HepG2 (cell line): Measurements from ENCODE around the gene BRD2. TPM values are rescaled to one million over a fixed set of nuclear protein-coding genes. Genes with fewer than 3 reads are reported as not detected.

ENCODE experiments used
- HNRNPH1 ChIP-seq: fragments of 200-400 bp; formaldehyde crosslinking; optimal IDR thresholded peaks from 2 replicates; pipeline ENCODE3; 2017; ENCODE audit warnings: mild to moderate bottlenecking, low read depth, low read length
- KDM5B ChIP-seq: sonication (generic); formaldehyde crosslinking; IDR thresholded peaks from 2 replicates; pipeline ENCODE4 v1.4.0; 2020; ENCODE audit warnings: missing genetic modification reagents, mild to moderate bottlenecking, borderline replicate concordance
- SIN3B ChIP-seq: fragments of 150-350 bp; IDR thresholded peaks from 2 replicates; pipeline ENCODE4 v1.6.1; 2014; ENCODE audit warnings: low read length
- STAT5B ChIP-seq: sonication (generic); formaldehyde crosslinking; IDR thresholded peaks from 2 replicates; pipeline ENCODE4 v1.4.0; 2020; ENCODE audit warnings: missing genetic modification reagents
- WIZ ChIP-seq: sonication (generic); formaldehyde crosslinking; IDR thresholded peaks from 2 replicates; pipeline ENCODE4 v1.5.1; 2020; ENCODE audit warnings: mild to moderate bottlenecking, missing genetic modification reagents
- ZNF260 ChIP-seq: sonication (generic); formaldehyde crosslinking; IDR thresholded peaks from 2 replicates; pipeline ENCODE4 v1.4.0; 2020; ENCODE audit warnings: missing genetic modification reagents, low read depth, mild to moderate bottlenecking, borderline replicate concordance
- ZNF83 ChIP-seq: sonication (generic); formaldehyde crosslinking; IDR thresholded peaks from 2 replicates; pipeline ENCODE4 v1.4.0; 2020; ENCODE audit warnings: missing genetic modification reagents, mild to moderate bottlenecking, borderline replicate concordance
- polyA plus RNA-seq, 8 experiments: library from polyadenylated mRNA; depleted of rRNA in 3 of 8; stranded (reverse) in 7 of 8; unstranded in 1 of 8; fragments of >200 nt; fragmentation: Illumina TruSeq in 4 of 8; extraction: Trizol in 4 of 8; gene quantifications; 2 replicates each; pipeline versions ENCODE4 v1.2.1 to v1.2.3, GENCODE V29; 2011 to 2016; ENCODE audit warnings: low read depth in 4 of 8, missing spikeins in 1 of 8, mixed read lengths in 1 of 8; ENCODE audit not compliant: insufficient read depth in 1 of 8
- total RNA-seq, 5 experiments: library from RNA; depleted of rRNA; stranded (reverse); fragments of >200 nt; fragmentation: Illumina TruSeq; extraction: Trizol; gene quantifications; 2 replicates each; pipeline ENCODE4 v1.2.3, GENCODE V29; 2016; ENCODE audit warnings: low read depth in 1 of 5
- TF ChIP-seq, protein P1 (sequence below): sonication (generic); formaldehyde crosslinking; IDR thresholded peaks from 2 replicates; pipeline ENCODE4 v1.5.0; 2020; ENCODE audit warnings: missing genetic modification reagents
- TF ChIP-seq, protein P2 (sequence below): IDR thresholded peaks from 2 replicates; pipeline ENCODE4 v1.6.1; 2016; ENCODE audit warnings: low read depth, missing genetic modification reagents, missing compliant biosample characterization
- TF ChIP-seq, protein P3 (sequence below): sonication (generic); formaldehyde crosslinking; IDR thresholded peaks from 2 replicates; pipeline ENCODE4 v1.4.0; 2020; ENCODE audit warnings: mild to moderate bottlenecking, missing genetic modification reagents
- TF ChIP-seq, protein P4 (sequence below), 2 experiments: sonication (generic) in 1 of 2; formaldehyde crosslinking in 1 of 2; IDR thresholded peaks; 2 replicates each; pipeline versions ENCODE4 v1.4.0 to v1.6.1; 2016 to 2020; ENCODE audit warnings: borderline replicate concordance in 1 of 2, low read depth in 1 of 2, mild to moderate bottlenecking in 1 of 2, missing genetic modification reagents in 1 of 2
- TF ChIP-seq, protein P5 (sequence below): sonication (generic); formaldehyde crosslinking; IDR thresholded peaks from 2 replicates; pipeline ENCODE4 v1.9.0; 2021; ENCODE audit warnings: missing genetic modification reagents, mild to moderate bottlenecking, borderline replicate concordance
- TF ChIP-seq, protein P6 (sequence below): sonication (generic); formaldehyde crosslinking; IDR thresholded peaks from 2 replicates; pipeline ENCODE4 v1.8.0; 2022; ENCODE audit warnings: mild to moderate bottlenecking, missing genetic modification reagents, moderate library complexity

The BRD2 gene
- total and polyA plus RNA-seq, 2 of the 13 experiments (the other 11 are each of a cell fraction or from before 2014, with no cell fraction given), result 143 to 202 TPM

DNA sequence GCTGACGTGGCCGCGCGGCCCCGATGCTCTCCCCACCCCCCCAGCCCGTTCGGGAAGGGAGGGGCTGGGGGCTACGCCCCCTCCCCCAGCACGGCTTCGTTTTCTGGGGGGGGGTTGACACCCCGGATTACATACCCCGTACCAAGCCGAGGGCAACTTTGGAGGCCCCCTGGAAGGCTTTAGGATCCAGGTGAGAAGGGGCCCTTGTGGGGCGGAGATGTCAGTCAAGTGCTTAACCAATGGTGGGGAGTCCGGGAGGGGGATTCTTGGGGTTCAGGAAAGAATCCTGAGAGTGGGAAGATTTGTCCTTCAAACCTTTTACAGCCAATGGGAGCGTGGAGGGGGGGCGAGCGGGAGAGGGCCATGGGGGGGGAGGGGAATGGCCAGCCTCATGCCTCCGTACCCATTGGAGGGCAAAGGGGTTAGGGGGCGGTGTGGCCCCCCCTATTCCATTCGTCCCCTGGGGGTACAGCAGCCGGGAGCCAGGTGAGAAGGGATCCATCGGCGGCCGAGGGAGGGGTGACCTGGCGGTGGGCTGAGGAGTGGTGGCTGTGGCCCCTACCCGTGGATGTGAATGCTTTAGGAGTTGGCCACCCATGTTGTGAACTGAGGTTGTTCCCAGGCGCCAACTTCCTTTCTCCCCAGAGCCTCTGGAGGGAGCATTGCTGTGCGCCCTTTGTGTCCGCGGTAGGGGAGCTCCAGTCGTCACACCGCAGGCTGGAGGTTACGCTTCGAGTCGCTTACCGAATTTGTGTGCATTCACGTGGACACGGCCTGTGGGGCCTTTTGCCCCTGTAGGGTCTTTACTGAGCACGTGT, 682 bp downstream of the BRD2 start (continued):
- TF ChIP-seq, protein P1, sequence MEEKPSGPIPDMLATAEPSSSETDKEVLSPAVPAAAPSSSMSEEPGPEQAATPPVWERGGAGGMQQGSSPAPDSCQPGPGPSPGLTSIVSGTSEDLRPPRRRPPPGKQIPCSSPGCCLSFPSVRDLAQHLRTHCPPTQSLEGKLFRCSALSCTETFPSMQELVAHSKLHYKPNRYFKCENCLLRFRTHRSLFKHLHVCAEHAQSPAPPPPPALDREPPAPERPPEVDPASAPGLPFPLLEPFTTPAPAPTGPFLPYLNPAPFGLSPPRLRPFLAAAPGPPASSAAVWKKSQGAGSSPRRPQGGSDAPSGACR, result no peak
- TF ChIP-seq, protein P2, sequence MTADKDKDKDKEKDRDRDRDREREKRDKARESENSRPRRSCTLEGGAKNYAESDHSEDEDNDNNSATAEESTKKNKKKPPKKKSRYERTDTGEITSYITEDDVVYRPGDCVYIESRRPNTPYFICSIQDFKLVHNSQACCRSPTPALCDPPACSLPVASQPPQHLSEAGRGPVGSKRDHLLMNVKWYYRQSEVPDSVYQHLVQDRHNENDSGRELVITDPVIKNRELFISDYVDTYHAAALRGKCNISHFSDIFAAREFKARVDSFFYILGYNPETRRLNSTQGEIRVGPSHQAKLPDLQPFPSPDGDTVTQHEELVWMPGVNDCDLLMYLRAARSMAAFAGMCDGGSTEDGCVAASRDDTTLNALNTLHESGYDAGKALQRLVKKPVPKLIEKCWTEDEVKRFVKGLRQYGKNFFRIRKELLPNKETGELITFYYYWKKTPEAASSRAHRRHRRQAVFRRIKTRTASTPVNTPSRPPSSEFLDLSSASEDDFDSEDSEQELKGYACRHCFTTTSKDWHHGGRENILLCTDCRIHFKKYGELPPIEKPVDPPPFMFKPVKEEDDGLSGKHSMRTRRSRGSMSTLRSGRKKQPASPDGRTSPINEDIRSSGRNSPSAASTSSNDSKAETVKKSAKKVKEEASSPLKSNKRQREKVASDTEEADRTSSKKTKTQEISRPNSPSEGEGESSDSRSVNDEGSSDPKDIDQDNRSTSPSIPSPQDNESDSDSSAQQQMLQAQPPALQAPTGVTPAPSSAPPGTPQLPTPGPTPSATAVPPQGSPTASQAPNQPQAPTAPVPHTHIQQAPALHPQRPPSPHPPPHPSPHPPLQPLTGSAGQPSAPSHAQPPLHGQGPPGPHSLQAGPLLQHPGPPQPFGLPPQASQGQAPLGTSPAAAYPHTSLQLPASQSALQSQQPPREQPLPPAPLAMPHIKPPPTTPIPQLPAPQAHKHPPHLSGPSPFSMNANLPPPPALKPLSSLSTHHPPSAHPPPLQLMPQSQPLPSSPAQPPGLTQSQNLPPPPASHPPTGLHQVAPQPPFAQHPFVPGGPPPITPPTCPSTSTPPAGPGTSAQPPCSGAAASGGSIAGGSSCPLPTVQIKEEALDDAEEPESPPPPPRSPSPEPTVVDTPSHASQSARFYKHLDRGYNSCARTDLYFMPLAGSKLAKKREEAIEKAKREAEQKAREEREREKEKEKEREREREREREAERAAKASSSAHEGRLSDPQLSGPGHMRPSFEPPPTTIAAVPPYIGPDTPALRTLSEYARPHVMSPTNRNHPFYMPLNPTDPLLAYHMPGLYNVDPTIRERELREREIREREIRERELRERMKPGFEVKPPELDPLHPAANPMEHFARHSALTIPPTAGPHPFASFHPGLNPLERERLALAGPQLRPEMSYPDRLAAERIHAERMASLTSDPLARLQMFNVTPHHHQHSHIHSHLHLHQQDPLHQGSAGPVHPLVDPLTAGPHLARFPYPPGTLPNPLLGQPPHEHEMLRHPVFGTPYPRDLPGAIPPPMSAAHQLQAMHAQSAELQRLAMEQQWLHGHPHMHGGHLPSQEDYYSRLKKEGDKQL (CRISPR knock-in tag), result no peak
- TF ChIP-seq, protein P3, sequence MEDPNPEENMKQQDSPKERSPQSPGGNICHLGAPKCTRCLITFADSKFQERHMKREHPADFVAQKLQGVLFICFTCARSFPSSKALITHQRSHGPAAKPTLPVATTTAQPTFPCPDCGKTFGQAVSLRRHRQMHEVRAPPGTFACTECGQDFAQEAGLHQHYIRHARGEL (CRISPR knock-in tag), result peak; percentile 62; the same call in 1 of the 2 replicates
- peak; percentile 68 for TF ChIP-seq HNRNPH1
- no peak for TF ChIP-seq SIN3B
- TF ChIP-seq, protein P4, sequence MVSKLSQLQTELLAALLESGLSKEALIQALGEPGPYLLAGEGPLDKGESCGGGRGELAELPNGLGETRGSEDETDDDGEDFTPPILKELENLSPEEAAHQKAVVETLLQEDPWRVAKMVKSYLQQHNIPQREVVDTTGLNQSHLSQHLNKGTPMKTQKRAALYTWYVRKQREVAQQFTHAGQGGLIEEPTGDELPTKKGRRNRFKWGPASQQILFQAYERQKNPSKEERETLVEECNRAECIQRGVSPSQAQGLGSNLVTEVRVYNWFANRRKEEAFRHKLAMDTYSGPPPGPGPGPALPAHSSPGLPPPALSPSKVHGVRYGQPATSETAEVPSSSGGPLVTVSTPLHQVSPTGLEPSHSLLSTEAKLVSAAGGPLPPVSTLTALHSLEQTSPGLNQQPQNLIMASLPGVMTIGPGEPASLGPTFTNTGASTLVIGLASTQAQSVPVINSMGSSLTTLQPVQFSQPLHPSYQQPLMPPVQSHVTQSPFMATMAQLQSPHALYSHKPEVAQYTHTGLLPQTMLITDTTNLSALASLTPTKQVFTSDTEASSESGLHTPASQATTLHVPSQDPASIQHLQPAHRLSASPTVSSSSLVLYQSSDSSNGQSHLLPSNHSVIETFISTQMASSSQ (IDR thresholded peaks at IDR 0.05; ENCODE audit: low read depth), result no peak; the same call in 1 of the 2 replicates
- TF ChIP-seq, protein P4 (CRISPR knock-in tag; IDR thresholded peaks at IDR 0.05; ENCODE audit: borderline replicate concordance), result peak; percentile 47; the same call in 1 of the 2 replicates
- TF ChIP-seq ZNF83 (CRISPR knock-in tag), result 0 out of 2 replicates have a peak, but pooled peaks have one; percentile 36
- 0 out of 2 replicates have a peak, but pooled peaks have one; percentile 13 for TF ChIP-seq WIZ (CRISPR knock-in tag)
- TF ChIP-seq, protein P5, sequence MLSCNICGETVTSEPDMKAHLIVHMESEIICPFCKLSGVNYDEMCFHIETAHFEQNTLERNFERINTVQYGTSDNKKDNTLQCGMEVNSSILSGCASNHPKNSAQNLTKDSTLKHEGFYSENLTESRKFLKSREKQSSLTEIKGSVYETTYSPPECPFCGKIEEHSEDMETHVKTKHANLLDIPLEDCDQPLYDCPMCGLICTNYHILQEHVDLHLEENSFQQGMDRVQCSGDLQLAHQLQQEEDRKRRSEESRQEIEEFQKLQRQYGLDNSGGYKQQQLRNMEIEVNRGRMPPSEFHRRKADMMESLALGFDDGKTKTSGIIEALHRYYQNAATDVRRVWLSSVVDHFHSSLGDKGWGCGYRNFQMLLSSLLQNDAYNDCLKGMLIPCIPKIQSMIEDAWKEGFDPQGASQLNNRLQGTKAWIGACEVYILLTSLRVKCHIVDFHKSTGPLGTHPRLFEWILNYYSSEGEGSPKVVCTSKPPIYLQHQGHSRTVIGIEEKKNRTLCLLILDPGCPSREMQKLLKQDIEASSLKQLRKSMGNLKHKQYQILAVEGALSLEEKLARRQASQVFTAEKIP (CRISPR knock-in tag), result no peak
- TF ChIP-seq, protein P6, sequence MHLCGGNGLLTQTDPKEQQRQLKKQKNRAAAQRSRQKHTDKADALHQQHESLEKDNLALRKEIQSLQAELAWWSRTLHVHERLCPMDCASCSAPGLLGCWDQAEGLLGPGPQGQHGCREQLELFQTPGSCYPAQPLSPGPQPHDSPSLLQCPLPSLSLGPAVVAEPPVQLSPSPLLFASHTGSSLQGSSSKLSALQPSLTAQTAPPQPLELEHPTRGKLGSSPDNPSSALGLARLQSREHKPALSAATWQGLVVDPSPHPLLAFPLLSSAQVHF (CRISPR knock-in tag), result 0 out of 2 replicates have a peak, but pooled peaks have one; percentile 47
- no peak for TF ChIP-seq ZNF260 (CRISPR knock-in tag)
- no peak for TF ChIP-seq STAT5B (CRISPR knock-in tag)
- TF ChIP-seq KDM5B (CRISPR knock-in tag), result peak; percentile 66
